Mesothelial cell of epicardium (in vitro differentiated cells): ENCODE measurements around the gene SDK1. TPM values are rescaled to one million over a fixed set of nuclear protein-coding genes. Genes with fewer than 3 reads are reported as not detected.

Experiments
- DNase-seq, 2 experiments: peaks; one replicate each; pipeline ENCODE4 v3.0.0; 2021; ENCODE audit warnings: low spot score in 2 of 2; ENCODE audit not compliant: unreplicated experiment in 2 of 2
- H3K27ac Mint-ChIP-seq: 2 replicates; pipeline ENCODE4 v1.8.0; 2021; ENCODE audit warnings: mixed read lengths
- H3K27me3 Mint-ChIP-seq: 2 replicates; pipeline ENCODE4 v1.8.0; 2021; ENCODE audit warnings: low read depth, mixed read lengths
- H3K36me3 Mint-ChIP-seq: 2 replicates; pipeline ENCODE4 v1.8.0; 2021; ENCODE audit warnings: mixed read lengths
- H3K4me1 Mint-ChIP-seq: 2 replicates; pipeline ENCODE4 v1.8.0; 2021; ENCODE audit warnings: mixed read lengths
- H3K4me3 Mint-ChIP-seq: 2 replicates; pipeline ENCODE4 v1.8.0; 2021; ENCODE audit warnings: mild to moderate bottlenecking, moderate library complexity, mixed read lengths
- H3K9me3 Mint-ChIP-seq: 2 replicates; pipeline ENCODE4 v1.8.0; 2021; ENCODE audit warnings: mixed read lengths
- CTCF ChIP-seq: fragments of 200-600 bp; sonication (generic); IDR thresholded peaks from one replicate; pipeline ENCODE4 v1.5.0; 2021; ENCODE audit warnings: antibody characterized with exemption; ENCODE audit not compliant: unreplicated experiment
- total RNA-seq: library from RNA; stranded (reverse); gene quantifications from 3 replicates; pipeline ENCODE4 v1.2.1, GENCODE V29; 2021

SDK1 gene
- total RNA-seq, 1 donor from 2014 or later = 12.8 TPM

- DNase-seq = no peak
- H3K9me3 Mint-ChIP-seq = no peaks in the 10 kb centered on the region
- H3K4me3 Mint-ChIP-seq = no peak overlapping the region
- no peaks in the 10 kb centered on the region for H3K36me3 Mint-ChIP-seq
- H3K4me1 Mint-ChIP-seq = peaks cover 24% of the 10 kb centered on the region
- no peak for TF ChIP-seq CTCF
- H3K27ac Mint-ChIP-seq = no peak overlapping the region
- no peaks in the 10 kb centered on the region for H3K27me3 Mint-ChIP-seq
Measured at GRCh38 chr7:4145576-4145975, 844.5 kb downstream of the SDK1 start.

GRCh38 chr7:4147926-4148620 is 847.0 kb downstream of the SDK1 start:
- Mint-ChIP-seq H3K4me1 (peaks cover 17% of the 10 kb centered on the region), H3K27me3 (no peaks in the 10 kb centered on the region)

GRCh38 chr7:4149236-4149635 is 848.2 kb downstream of the SDK1 start:
- Mint-ChIP-seq H3K27ac (no peak overlapping the region), H3K36me3 (no peaks in the 10 kb centered on the region), H3K9me3 (no peaks in the 10 kb centered on the region), H3K27me3 (no peaks in the 10 kb centered on the region), H3K4me3 (no peak overlapping the region), H3K4me1 (peaks cover 12% of the 10 kb centered on the region)
- no peak for TF ChIP-seq CTCF
- DNase-seq = no peak

More at GRCh38 chr7:4147926-4148620, 847.0 kb downstream of the SDK1 start:
- TF ChIP-seq CTCF = no peak
- no peak overlapping the region for H3K4me3 Mint-ChIP-seq
- H3K36me3 Mint-ChIP-seq = no peaks in the 10 kb centered on the region
- DNase-seq = no peak
- H3K27ac Mint-ChIP-seq = no peak overlapping the region
- H3K9me3 Mint-ChIP-seq = no peaks in the 10 kb centered on the region

- no peaks in the 10 kb centered on the region for H3K36me3 Mint-ChIP-seq
- peaks cover 8% of the 10 kb centered on the region for H3K4me1 Mint-ChIP-seq
- H3K27ac Mint-ChIP-seq = no peak overlapping the region
- TF ChIP-seq CTCF = no peak
- H3K27me3 Mint-ChIP-seq = no peaks in the 10 kb centered on the region
- no peaks in the 10 kb centered on the region for H3K9me3 Mint-ChIP-seq
- no peak overlapping the region for H3K4me3 Mint-ChIP-seq
- DNase-seq = no peak
Measured at GRCh38 chr7:4149645-4150044, 848.6 kb downstream of the SDK1 start.

GRCh38 chr7:4150731-4151130 is 849.7 kb downstream of the SDK1 start:
- Mint-ChIP-seq H3K27ac (no peak overlapping the region), H3K9me3 (no peaks in the 10 kb centered on the region), H3K4me1 (no peaks in the 10 kb centered on the region), H3K4me3 (no peak overlapping the region), H3K27me3 (no peaks in the 10 kb centered on the region), H3K36me3 (no peaks in the 10 kb centered on the region)
- no peak for DNase-seq
- no peak for TF ChIP-seq CTCF
